Nephron progenitor cell (in vitro differentiated cells): ENCODE data around the gene GNG13.

Experiments used
- DNase-seq: peaks from one replicate; pipeline ENCODE4 v3.0.0; 2021
- H3K27ac Mint-ChIP-seq: 2 replicates; pipeline ENCODE4 v1.8.0; 2021; ENCODE audit warnings: mild to moderate bottlenecking, moderate library complexity, mixed read lengths
- H3K27me3 Mint-ChIP-seq: 2 replicates; pipeline ENCODE4 v1.8.0; 2021; ENCODE audit warnings: mild to moderate bottlenecking, low read depth, mixed read lengths; ENCODE audit not compliant: poor library complexity
- H3K36me3 Mint-ChIP-seq: 2 replicates; pipeline ENCODE4 v1.8.0; 2021; ENCODE audit warnings: low read depth, mixed read lengths
- H3K4me1 Mint-ChIP-seq: 2 replicates; pipeline ENCODE4 v1.8.0; 2021; ENCODE audit warnings: mixed read lengths
- H3K4me3 Mint-ChIP-seq: 2 replicates; pipeline ENCODE4 v1.8.0; 2021; ENCODE audit warnings: mild to moderate bottlenecking, moderate library complexity, mixed read lengths
- H3K9me3 Mint-ChIP-seq: 2 replicates; pipeline ENCODE4 v1.8.0; 2021; ENCODE audit warnings: mild to moderate bottlenecking, moderate library complexity, mixed read lengths
- CTCF ChIP-seq: fragments of 200-600 bp; sonication (generic); IDR thresholded peaks from 2 replicates; pipeline ENCODE4 v1.5.0; 2021; ENCODE audit warnings: antibody characterized with exemption

GNG13 gene

DNA sequence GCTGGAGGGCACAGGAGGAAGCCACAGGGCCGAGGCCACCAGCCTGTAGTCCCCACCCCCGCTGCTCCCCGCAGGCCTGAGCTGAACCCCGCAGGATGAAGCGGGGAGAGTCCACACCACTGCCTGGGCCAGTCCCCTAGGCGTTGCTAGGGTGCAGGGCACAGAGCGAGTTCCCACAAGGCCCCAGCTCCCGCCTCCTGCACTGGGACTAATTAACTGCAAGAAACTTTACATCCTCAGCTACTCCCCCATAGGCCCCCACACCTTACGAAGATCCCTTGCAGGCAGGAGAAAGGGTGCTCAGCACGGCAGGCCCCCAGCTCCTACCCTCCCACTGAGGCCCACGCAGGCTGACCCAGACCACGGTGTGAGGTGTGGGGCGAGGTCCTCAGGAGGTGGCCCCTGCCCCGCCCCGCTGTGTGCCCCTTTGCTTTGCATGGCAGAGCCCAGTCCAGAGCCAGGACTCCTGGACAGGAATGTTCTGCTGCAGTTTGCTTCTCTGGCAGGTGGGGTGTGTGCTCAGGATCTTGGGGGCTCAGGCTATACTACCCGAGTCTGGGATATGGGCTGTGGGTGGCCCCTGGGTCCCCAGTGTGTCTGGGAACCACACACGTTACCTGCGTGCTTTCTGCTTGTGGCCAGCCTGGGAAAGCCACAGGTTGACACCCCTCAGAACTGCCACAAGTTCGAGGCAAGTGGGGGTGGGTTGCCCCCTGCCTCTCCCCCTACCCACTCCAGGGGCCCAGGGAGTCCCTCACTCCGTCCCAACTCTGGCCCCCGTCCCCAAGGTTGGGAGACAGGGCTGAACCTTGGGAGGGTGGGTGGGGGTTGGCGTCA lies 1.2 kb downstream of the GNG13 start:
- Mint-ChIP-seq H3K27ac (no peak overlapping the region), H3K4me3 (no peak overlapping the region), H3K36me3 (peaks cover 8% of the 10 kb centered on the region), H3K9me3 (no peaks in the 10 kb centered on the region), H3K4me1 (peaks cover 12% of the 10 kb centered on the region), H3K27me3 (peaks cover 40% of the 10 kb centered on the region)
- no peak for DNase-seq
- TF ChIP-seq CTCF, result no peak

DNA sequence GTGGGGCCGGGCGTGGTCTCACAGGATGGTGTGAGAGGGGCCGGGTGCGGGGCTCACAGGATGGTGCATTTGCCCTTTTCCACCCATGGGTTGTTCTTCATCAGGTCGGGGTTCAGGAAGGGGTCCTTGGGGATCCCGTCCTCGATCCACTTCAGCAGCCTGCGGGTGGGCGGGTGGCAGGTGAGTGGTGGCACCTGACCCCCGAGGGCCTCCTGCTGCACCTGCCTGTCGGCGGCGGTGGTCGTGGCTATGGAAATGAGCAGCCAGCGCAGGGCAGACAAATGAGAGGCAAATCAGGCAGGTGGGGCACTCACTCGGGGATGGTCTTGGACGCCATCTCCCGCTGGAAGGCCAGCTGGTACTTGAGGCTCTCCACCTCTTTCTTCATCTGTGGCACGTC lies 1.9 kb downstream of the GNG13 start:
- Mint-ChIP-seq H3K4me3 (no peak overlapping the region), H3K36me3 (peaks cover 8% of the 10 kb centered on the region), H3K4me1 (peaks cover 6% of the 10 kb centered on the region), H3K27ac (no peak overlapping the region), H3K27me3 (peaks cover 37% of the 10 kb centered on the region), H3K9me3 (no peaks in the 10 kb centered on the region)
- TF ChIP-seq CTCF, result no peak
- no peak for DNase-seq

- Mint-ChIP-seq H3K27ac (no peak overlapping the region), H3K36me3 (peaks cover 8% of the 10 kb centered on the region)
These were observed 2.8 kb downstream of the GNG13 start for GRCh38 chr16:797686-798085.

DNA sequence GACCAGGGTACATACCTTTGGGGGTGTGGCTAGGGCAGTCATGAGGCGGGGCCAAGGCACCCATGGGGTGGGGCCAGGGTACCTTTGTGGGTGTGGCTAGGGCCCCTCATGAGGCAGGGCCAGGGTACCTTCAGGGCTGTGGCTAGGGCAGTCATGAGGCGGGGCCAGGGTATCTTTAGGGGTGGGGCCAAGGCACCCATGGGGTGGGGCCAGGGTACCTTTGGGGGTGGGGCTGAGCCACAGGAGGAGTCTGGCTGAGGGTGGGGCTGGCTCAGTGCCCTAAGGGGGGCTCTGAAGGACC lies 3.5 kb downstream of the GNG13 start:
- Mint-ChIP-seq H3K4me3 (no peak overlapping the region), H3K27ac (no peak overlapping the region), H3K9me3 (no peaks in the 10 kb centered on the region), H3K4me1 (no peaks in the 10 kb centered on the region), H3K36me3 (peaks cover 8% of the 10 kb centered on the region), H3K27me3 (peaks cover 24% of the 10 kb centered on the region)
- no peak for DNase-seq
- no peak for TF ChIP-seq CTCF

More at GRCh38 chr16:797686-798085, 2.8 kb downstream of the GNG13 start:
- no peak for DNase-seq
- H3K4me3 Mint-ChIP-seq, result no peak overlapping the region
- H3K27me3 Mint-ChIP-seq, result peaks cover 27% of the 10 kb centered on the region
- no peaks in the 10 kb centered on the region for H3K9me3 Mint-ChIP-seq
- H3K4me1 Mint-ChIP-seq, result no peaks in the 10 kb centered on the region
- TF ChIP-seq CTCF, result no peak

DNA sequence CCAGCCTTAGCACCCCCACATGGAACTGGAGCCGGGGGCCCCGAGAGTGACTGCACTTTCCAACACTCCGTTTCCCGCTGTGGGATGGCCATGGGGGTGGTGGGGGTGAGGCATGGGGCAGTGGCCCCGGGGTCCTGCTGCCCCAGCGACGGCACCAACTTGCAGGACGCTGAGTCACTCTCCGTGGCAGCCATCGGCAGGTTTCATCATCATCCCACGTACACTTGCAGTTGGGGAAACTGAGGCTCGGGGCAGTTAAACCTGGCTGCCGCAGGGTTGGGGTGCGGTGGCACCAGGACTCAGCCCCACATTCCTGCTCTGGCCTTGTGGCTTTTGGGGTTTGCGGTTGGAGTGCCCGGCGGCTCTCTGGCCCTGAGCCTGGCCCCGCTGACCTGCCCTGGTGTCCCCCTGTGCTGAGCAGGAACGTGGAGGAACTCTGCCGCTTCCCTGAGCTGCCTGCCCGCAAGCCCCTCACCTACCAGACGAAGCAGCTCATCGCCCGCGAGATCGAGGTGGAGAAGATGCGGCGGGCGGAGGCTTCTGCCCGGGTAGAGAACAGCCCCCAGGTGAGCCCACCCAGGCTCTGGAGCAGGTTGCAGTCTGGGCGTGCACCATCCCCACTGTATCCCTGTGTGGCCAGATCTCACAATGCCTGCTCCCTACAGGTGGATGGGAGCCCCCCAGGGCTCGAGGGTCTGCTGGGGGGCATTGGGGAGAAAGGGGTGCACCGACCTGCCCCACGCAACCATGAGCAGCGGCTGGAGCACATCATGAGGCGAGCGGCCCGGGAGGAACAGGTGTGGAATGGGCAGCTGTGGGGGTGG lies 4.0 kb downstream of the GNG13 start:
- Mint-ChIP-seq H3K27me3 (peaks cover 19% of the 10 kb centered on the region), H3K9me3 (no peaks in the 10 kb centered on the region), H3K36me3 (peaks cover 12% of the 10 kb centered on the region), H3K4me1 (no peaks in the 10 kb centered on the region), H3K27ac (no peak overlapping the region), H3K4me3 (no peak overlapping the region)
- DNase-seq, result no peak
- no peak for TF ChIP-seq CTCF
